Transverse colon (tissue), 4 donors: ENCODE measurements around the gene RAB8B. TPM values are rescaled to one million over a fixed set of nuclear protein-coding genes. Genes with fewer than 3 reads are reported as not detected.

Source experiments
- DNase-seq: peaks from one replicate; pipeline ENCODE4 v3.0.0-alpha.2; 2019
- H3K27ac ChIP-seq, 4 donors: fragments of 200-600 bp; sonication (generic); 2 replicates each; pipeline ENCODE4 v1.5.1; 2016 to 2018; ENCODE audit warnings: inconsistent platforms in 4 of 4
- H3K27me3 ChIP-seq: fragments of 200-600 bp; sonication (generic); 2 replicates; pipeline ENCODE4 v1.5.1; 2017; ENCODE audit warnings: inconsistent platforms
- H3K36me3 ChIP-seq, 4 donors: fragments of 200-600 bp; sonication (generic); 2 replicates each; pipeline ENCODE4 v1.5.1; 2017 to 2019; ENCODE audit warnings: inconsistent platforms in 4 of 4
- H3K4me1 ChIP-seq, 4 donors: fragments of 200-600 bp; sonication (generic); 2 replicates each; pipeline ENCODE4 v1.5.1; 2017 to 2020; ENCODE audit warnings: inconsistent platforms in 4 of 4
- H3K4me3 ChIP-seq, 4 donors: fragments of 200-600 bp; sonication (generic); 1 replicate in 1 of 4; 2 replicates in 3 of 4; pipeline versions ENCODE4 v1.5.1 to v1.6.1; 2017 to 2019; ENCODE audit warnings: inconsistent platforms in 4 of 4
- H3K9me3 ChIP-seq, 2 donors: fragments of 200-600 bp; sonication (generic); 2 replicates each; pipeline ENCODE4 v1.5.1; 2017 to 2019; ENCODE audit warnings: inconsistent platforms in 2 of 2
- CTCF ChIP-seq, 5 experiments: fragments of 200-600 bp in 3 of 5; fragments of 450-650 bp in 2 of 5; sonication (generic) in 3 of 5; IDR thresholded peaks; 1 replicate in 2 of 5; 2 replicates in 3 of 5; pipeline ENCODE4 v1.5.1; 2016 to 2017; ENCODE audit warnings: antibody characterized with exemption in 5 of 5, inconsistent platforms in 3 of 5, mild to moderate bottlenecking in 2 of 5, moderate library complexity in 1 of 5
- EP300 ChIP-seq: sonication (generic); formaldehyde crosslinking; IDR thresholded peaks from one replicate; pipeline ENCODE4 v1.6.1; 2017; ENCODE audit warnings: antibody characterized with exemption, low read depth
- POLR2A ChIP-seq: fragments of 450-650 bp; IDR thresholded peaks from one replicate; pipeline ENCODE4 v1.6.1; 2016; ENCODE audit warnings: antibody characterized with exemption, mild to moderate bottlenecking, moderate library complexity
- POLR2AphosphoS5 ChIP-seq, 3 donors: sonication (generic); formaldehyde crosslinking; IDR thresholded peaks; one replicate each; pipeline ENCODE4 v1.6.1; 2016; ENCODE audit warnings: antibody characterized with exemption in 3 of 3
- WGBS, 2 donors: methylation state at CpG; one replicate each; pipeline ENCODE4 v1.1.5; 2018; ENCODE audit warnings: low coverage in 1 of 2; 5-methylcytosine and 5-hydroxymethylcytosine counted together
- in situ Hi-C, 4 donors: fragments of 200-750 bp; cut with MboI; loops; one replicate each; pipeline versions ENCODE4 v1.15.0 to v1.15.1; 2017; ENCODE audit warnings: low sequenced_read_pairs in 3 of 4, low pct_ligation_motif_present in 1 of 4, low pct_unique_long_range_greater_than_20kb in 1 of 4
- intact Hi-C: fragments of 100-400 bp; cut with DNase I; formaldehyde crosslinking; loops from one replicate; pipeline ENCODE4 v1.15.1; 2023; ENCODE audit warnings: low total_unique reads
- total RNA-seq, 4 donors: library from RNA; depleted of rRNA; stranded (reverse); fragments of >200 nt; gene quantifications; one replicate each; pipeline ENCODE4 v1.1.0, GENCODE V29; 2016

Gene RAB8B
- total RNA-seq, 4 donors from 2014 or later, result 3.2 to 25.4 (median 9.5) TPM

GRCh38 chr15:63210151-63211091 is 21.0 kb downstream of the RAB8B start:
- Histone ChIP-seq H3K9me3 (no peaks in the 10 kb centered on the region), H3K4me3 (no peak overlapping the region), H3K4me1 (peaks cover 5 to 44% (median 14%) of the 10 kb centered on the region in 4 donors), H3K36me3 (no peaks in the 10 kb centered on the region), H3K27ac (peak overlapping the region in 3 of 4 donors; percentile 10 to 17 (median 10)), H3K27me3 (no peaks in the 10 kb centered on the region)
- WGBS, 2 donors, result 59 to 69% methylated on average over 5 of the region's 5 CpGs
- TF ChIP-seq POLR2A, result no peak
- TF ChIP-seq CTCF (IDR thresholded peaks at IDR 0.05), result no peak
- no peak for TF ChIP-seq POLR2AphosphoS5 (IDR thresholded peaks at IDR 0.05)
- no peak for TF ChIP-seq EP300
- no peak for DNase-seq
- in situ Hi-C loops, result no loop called here
- intact Hi-C loops, result no loop called here

GRCh38 chr15:63211092-63211490 is 21.7 kb downstream of the RAB8B start:
- WGBS, 2 donors, result 57 to 69% methylated on average over 3 of the region's 3 CpGs
- H3K27ac ChIP-seq, result peak overlapping the region in 1 of 4 donors; percentile 62
- H3K4me3 ChIP-seq, result no peak overlapping the region
- intact Hi-C loops (no loop called here), in situ Hi-C loops (no loop called here)
- H3K9me3 ChIP-seq, result no peaks in the 10 kb centered on the region
- TF ChIP-seq CTCF (IDR thresholded peaks at IDR 0.05), result no peak
- TF ChIP-seq POLR2AphosphoS5 (IDR thresholded peaks at IDR 0.05), result no peak
- no peak for TF ChIP-seq EP300
- TF ChIP-seq POLR2A, result no peak
- no peaks in the 10 kb centered on the region for H3K36me3 ChIP-seq
- peaks cover 5 to 44% (median 14%) of the 10 kb centered on the region in 4 donors for H3K4me1 ChIP-seq
- no peak for DNase-seq
- H3K27me3 ChIP-seq, result no peaks in the 10 kb centered on the region

GRCh38 chr15:63211549-63211948 is 22.1 kb downstream of the RAB8B start:
- 73 to 92% methylated on average over 1 to 2 of the region's 2 CpGs for WGBS, 2 donors
- Histone ChIP-seq H3K4me1 (peaks cover 5 to 44% (median 14%) of the 10 kb centered on the region in 4 donors), H3K36me3 (no peaks in the 10 kb centered on the region), H3K27me3 (no peaks in the 10 kb centered on the region), H3K9me3 (no peaks in the 10 kb centered on the region), H3K27ac (peak overlapping the region; percentile 45 to 69 (median 62)), H3K4me3 (no peak overlapping the region)
- TF ChIP-seq EP300, result no peak
- no peak for TF ChIP-seq CTCF (IDR thresholded peaks at IDR 0.05)
- TF ChIP-seq POLR2AphosphoS5 (IDR thresholded peaks at IDR 0.05), result no peak
- no peak for TF ChIP-seq POLR2A
- no peak for DNase-seq
- in situ Hi-C loops, result no loop called here
- intact Hi-C loops, result no loop called here

- H3K36me3 ChIP-seq, result no peaks in the 10 kb centered on the region
- in situ Hi-C loops (no loop called here), intact Hi-C loops (no loop called here)
- H3K9me3 ChIP-seq, result no peaks in the 10 kb centered on the region
- DNase-seq, result no peak
- H3K4me1 ChIP-seq, result peaks cover 5 to 44% (median 14%) of the 10 kb centered on the region in 4 donors
- H3K27me3 ChIP-seq, result no peaks in the 10 kb centered on the region
- WGBS, 2 donors, result 58 to 84% methylated on average over 8 to 10 of the region's 10 CpGs
- H3K27ac ChIP-seq, result peak overlapping the region; percentile 45 to 69 (median 62)
- no peak overlapping the region for H3K4me3 ChIP-seq
- TF ChIP-seq CTCF (IDR thresholded peaks at IDR 0.05) (no peak), POLR2A (no peak), POLR2AphosphoS5 (IDR thresholded peaks at IDR 0.05) (no peak), EP300 (no peak)
These were observed 22.9 kb downstream of the RAB8B start for GRCh38 chr15:63212050-63213004.
